ENCODE results near the gene PLK5. TPM values are rescaled to one million over a fixed set of nuclear protein-coding genes. Genes with fewer than 3 reads are reported as not detected.

The PLK5 gene
- total and polyA plus RNA-seq, 4 donors: 0.03 TPM; not detected in 3

DNA sequence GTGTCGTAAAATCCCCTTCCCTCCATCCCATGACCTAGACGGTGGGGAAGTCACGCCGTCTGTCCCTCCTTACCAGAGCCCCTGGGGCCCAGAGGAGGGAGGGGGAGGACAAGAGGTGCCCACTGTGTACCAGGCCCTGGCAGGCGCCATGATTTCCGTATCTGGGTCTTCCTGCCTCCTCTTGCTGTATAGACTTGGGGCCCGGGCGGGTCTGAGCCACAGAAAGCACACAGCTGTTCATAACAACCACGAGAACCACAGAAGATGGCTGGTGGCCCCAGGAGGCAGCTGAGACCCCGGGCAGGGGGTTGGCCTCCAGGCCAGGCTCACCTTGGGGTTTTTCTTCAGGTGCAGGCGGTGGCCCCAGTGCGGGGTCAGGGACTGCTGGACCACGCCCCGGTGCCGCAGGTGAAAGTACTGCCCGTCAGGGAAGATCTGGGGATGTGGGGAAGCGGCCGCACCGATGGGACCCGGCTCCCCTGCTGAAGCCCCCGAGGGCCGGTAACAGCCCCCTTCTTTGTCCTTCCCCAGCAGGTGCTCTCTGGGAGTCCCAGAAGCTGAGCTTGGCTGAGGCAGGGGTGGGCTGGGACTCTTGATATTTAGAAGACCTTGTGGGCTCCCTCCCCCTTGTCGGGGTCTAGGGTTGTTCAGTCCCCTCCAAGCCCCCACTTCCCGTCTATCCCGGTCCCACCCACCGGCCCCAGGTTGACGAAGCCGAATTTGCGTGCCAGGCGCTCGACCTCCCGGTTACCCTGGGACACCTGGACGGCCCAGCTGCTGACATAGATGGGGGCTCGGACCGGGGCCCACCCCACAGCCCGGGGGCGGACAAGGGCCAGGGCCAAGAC lies 34.2 kb upstream of the PLK5 start:
- no peak for DNase-seq (ENCODE audit: low spot score)
- H3K9ac ChIP-seq (ENCODE audit: low read depth in 1 of 2, low read length in 2 of 2): peak overlapping the region in 1 of 2 donors; percentile 10
- no peaks in the 10 kb centered on the region for H3K36me3 ChIP-seq (ENCODE audit: control insufficient read depth in 4 of 4, insufficient read depth in 3 of 4, low read depth in 1 of 4, low read length in 3 of 4)
- H3K9me3 ChIP-seq (ENCODE audit: control insufficient read depth in 4 of 4, low read length in 3 of 4): no peaks in the 10 kb centered on the region
- peak overlapping the region in 1 of 2 donors; percentile 87 for H3K27ac ChIP-seq (ENCODE audit: low read depth in 1 of 2, low read length in 2 of 2)
- H3K27me3 ChIP-seq (ENCODE audit: control insufficient read depth in 4 of 4, insufficient read depth in 4 of 4, low read length in 3 of 4): no peaks in the 10 kb centered on the region
- TF ChIP-seq FOXA1 (IDR thresholded peaks at IDR 0.05): no peak
- TF ChIP-seq, protein P1, sequence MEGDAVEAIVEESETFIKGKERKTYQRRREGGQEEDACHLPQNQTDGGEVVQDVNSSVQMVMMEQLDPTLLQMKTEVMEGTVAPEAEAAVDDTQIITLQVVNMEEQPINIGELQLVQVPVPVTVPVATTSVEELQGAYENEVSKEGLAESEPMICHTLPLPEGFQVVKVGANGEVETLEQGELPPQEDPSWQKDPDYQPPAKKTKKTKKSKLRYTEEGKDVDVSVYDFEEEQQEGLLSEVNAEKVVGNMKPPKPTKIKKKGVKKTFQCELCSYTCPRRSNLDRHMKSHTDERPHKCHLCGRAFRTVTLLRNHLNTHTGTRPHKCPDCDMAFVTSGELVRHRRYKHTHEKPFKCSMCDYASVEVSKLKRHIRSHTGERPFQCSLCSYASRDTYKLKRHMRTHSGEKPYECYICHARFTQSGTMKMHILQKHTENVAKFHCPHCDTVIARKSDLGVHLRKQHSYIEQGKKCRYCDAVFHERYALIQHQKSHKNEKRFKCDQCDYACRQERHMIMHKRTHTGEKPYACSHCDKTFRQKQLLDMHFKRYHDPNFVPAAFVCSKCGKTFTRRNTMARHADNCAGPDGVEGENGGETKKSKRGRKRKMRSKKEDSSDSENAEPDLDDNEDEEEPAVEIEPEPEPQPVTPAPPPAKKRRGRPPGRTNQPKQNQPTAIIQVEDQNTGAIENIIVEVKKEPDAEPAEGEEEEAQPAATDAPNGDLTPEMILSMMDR (IDR thresholded peaks at IDR 0.05; ENCODE audit: low read depth, low read length, missing input control): no peak
- peak overlapping the region in 2 of 3 donors; percentile 31 to 60 for H3K4me3 ChIP-seq (ENCODE audit: low read depth in 1 of 3, low read length in 3 of 3)
- peaks cover 6 to 28% (median 18%) of the 10 kb centered on the region in 4 donors for H3K4me1 ChIP-seq (ENCODE audit: control insufficient read depth in 4 of 4, insufficient read depth in 4 of 4, low read length in 3 of 4)
- WGBS: 33% methylated on average over 37 of the region's 37 CpGs

DNA sequence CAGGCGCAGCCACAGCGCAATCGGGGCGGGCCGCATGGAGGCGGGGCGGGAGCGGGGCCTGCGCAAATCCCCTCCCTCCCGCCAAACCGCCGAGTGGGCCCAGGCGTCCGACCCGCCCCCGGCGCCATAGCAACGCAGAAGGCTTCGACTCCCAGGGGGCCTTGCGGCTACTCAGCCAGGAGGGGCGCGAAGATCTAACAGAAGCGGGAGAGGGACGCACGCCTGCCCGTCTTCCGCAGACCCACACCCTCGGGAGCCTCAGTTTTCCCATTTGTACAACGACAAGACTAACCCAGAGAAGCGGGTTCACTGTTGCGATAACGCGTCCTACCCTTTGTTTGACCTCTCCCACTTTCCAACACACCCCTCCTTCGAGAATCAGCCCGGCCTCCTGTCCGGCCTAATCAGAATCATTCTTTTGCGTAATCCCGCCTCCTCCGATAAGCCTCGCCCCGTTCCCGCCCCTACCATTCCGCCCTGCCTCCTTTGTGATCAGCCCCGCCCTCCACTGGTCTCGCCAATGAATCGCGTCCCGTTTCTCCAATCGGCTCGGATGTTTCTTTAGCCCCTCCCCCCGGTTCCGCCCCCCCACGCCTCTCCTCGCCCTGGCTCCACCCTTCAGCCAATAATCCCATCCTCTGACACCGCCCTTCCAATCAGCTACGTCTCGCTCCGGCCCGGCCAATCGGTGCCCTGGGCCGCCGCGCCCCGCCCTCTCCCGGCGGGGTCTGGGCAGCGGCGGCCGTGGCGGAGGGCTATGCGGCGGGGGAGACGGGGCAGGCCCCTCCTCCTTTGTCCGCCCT lies 33.4 kb upstream of the PLK5 start, which contains the start of gene PCSK4:
Gene PCSK4 (minus strand): TSS at position 40 of the 803 bp plus-strand sequence. CDS start 4 bp downstream, at position 36.
- peak within 1 kb of the TSS; percentile 87 to 91 for H3K27ac ChIP-seq (ENCODE audit: low read depth in 1 of 2, low read length in 2 of 2)
- TF ChIP-seq EGR1 (IDR thresholded peaks at IDR 0.05; ENCODE audit: low read depth in 2 of 2) (peak in 1 of 2 donors; percentile 24), NR2F2 (IDR thresholded peaks at IDR 0.05) (peak; percentile 56), GABPA (IDR thresholded peaks at IDR 0.05 in 1 of 2, conservative IDR thresholded peaks at IDR 0.05 in 1 of 2) (peak in 1 of 2 donors; percentile 54), HNF4G (IDR thresholded peaks at IDR 0.05) (no peak), SP1 (IDR thresholded peaks at IDR 0.05) (peak; percentile 91), JUND (IDR thresholded peaks at IDR 0.05) (peak in 1 of 2 donors; percentile 28), RXRA (IDR thresholded peaks at IDR 0.05) (peak; percentile 81 to 82), YY1 (IDR thresholded peaks at IDR 0.05) (peak; percentile 57), HNF4A (conservative IDR thresholded peaks at IDR 0.05) (peak in 1 of 2 donors; percentile 2)
- TF ChIP-seq, protein P1 (IDR thresholded peaks at IDR 0.05; ENCODE audit: low read depth, low read length, missing input control): no peak
- TF ChIP-seq, protein P2, sequence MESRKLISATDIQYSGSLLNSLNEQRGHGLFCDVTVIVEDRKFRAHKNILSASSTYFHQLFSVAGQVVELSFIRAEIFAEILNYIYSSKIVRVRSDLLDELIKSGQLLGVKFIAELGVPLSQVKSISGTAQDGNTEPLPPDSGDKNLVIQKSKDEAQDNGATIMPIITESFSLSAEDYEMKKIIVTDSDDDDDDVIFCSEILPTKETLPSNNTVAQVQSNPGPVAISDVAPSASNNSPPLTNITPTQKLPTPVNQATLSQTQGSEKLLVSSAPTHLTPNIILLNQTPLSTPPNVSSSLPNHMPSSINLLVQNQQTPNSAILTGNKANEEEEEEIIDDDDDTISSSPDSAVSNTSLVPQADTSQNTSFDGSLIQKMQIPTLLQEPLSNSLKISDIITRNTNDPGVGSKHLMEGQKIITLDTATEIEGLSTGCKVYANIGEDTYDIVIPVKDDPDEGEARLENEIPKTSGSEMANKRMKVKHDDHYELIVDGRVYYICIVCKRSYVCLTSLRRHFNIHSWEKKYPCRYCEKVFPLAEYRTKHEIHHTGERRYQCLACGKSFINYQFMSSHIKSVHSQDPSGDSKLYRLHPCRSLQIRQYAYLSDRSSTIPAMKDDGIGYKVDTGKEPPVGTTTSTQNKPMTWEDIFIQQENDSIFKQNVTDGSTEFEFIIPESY (IDR thresholded peaks at IDR 0.05): no peak
- TF ChIP-seq, protein P3, sequence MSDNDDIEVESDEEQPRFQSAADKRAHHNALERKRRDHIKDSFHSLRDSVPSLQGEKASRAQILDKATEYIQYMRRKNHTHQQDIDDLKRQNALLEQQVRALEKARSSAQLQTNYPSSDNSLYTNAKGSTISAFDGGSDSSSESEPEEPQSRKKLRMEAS (IDR thresholded peaks at IDR 0.05): no peak
- TF ChIP-seq, protein P4, sequence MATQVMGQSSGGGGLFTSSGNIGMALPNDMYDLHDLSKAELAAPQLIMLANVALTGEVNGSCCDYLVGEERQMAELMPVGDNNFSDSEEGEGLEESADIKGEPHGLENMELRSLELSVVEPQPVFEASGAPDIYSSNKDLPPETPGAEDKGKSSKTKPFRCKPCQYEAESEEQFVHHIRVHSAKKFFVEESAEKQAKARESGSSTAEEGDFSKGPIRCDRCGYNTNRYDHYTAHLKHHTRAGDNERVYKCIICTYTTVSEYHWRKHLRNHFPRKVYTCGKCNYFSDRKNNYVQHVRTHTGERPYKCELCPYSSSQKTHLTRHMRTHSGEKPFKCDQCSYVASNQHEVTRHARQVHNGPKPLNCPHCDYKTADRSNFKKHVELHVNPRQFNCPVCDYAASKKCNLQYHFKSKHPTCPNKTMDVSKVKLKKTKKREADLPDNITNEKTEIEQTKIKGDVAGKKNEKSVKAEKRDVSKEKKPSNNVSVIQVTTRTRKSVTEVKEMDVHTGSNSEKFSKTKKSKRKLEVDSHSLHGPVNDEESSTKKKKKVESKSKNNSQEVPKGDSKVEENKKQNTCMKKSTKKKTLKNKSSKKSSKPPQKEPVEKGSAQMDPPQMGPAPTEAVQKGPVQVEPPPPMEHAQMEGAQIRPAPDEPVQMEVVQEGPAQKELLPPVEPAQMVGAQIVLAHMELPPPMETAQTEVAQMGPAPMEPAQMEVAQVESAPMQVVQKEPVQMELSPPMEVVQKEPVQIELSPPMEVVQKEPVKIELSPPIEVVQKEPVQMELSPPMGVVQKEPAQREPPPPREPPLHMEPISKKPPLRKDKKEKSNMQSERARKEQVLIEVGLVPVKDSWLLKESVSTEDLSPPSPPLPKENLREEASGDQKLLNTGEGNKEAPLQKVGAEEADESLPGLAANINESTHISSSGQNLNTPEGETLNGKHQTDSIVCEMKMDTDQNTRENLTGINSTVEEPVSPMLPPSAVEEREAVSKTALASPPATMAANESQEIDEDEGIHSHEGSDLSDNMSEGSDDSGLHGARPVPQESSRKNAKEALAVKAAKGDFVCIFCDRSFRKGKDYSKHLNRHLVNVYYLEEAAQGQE (IDR thresholded peaks at IDR 0.05): peak; percentile 18
- H3K4me3 ChIP-seq (ENCODE audit: low read depth in 1 of 3, low read length in 3 of 3): peak within 1 kb of the TSS; percentile 65 to 87 (median 77)
- peak within 1 kb of the TSS; percentile 31 to 66 for H3K9ac ChIP-seq (ENCODE audit: low read depth in 1 of 2, low read length in 2 of 2)
- no peaks in the 10 kb centered on the region for H3K27me3 ChIP-seq (ENCODE audit: control insufficient read depth in 4 of 4, insufficient read depth in 4 of 4, low read length in 3 of 4)
- H3K9me3 ChIP-seq (ENCODE audit: control insufficient read depth in 4 of 4, low read length in 3 of 4): no peaks in the 10 kb centered on the region
- under 1% methylated on average over 74 of the region's 74 CpGs for WGBS
- H3K4me1 ChIP-seq (ENCODE audit: control insufficient read depth in 4 of 4, insufficient read depth in 4 of 4, low read length in 3 of 4): peaks cover 6 to 32% (median 18%) of the 10 kb centered on the region in 4 donors
- DNase-seq (ENCODE audit: low spot score): peak; percentile 100
- H3K36me3 ChIP-seq (ENCODE audit: control insufficient read depth in 4 of 4, insufficient read depth in 3 of 4, low read depth in 1 of 4, low read length in 3 of 4): no peaks in the 10 kb centered on the region
